A549 (cell line): ENCODE measurements around the gene AFAP1. TPM values are rescaled to one million over a fixed set of nuclear protein-coding genes. Genes with fewer than 3 reads are reported as not detected.

Source experiments
- ATAC-seq, 2 experiments: fragments of 200-7000 bp in 1 of 2; fragments of >200 bp in 1 of 2; cut with Nextera tagmentation in 1 of 2; cut with Tn5 transposase in 1 of 2; 3 replicates each; pipeline versions ENCODE4 v1.8.0 to v1.9.1; 2018 to 2020; ENCODE audit warnings: mild to moderate bottlenecking in 1 of 2, moderate library complexity in 1 of 2
- CTCF ChIA-PET: fragments of 300-600 bp; sonication (Branson Sonifier 250); formaldehyde crosslinking; extraction: SDS; loops from one replicate; lab custom pipeline; 2021; ENCODE audit warnings: antibody characterized with exemption, inconsistent platforms; lab: Yijun Ruan, JAX
- POLR2A ChIA-PET: fragments of 350-600 bp; formaldehyde crosslinking; extraction: SDS; loops from one replicate; lab custom pipeline; 2021; ENCODE audit warnings: antibody characterized with exemption, inconsistent platforms; lab: Yijun Ruan, JAX
- DNase-seq, 2 experiments: peaks; one replicate each; pipeline versions ENCODE4 v3.0.0 to v3.0.0-alpha.2; 2011 to 2016; ENCODE audit warnings: low read depth in 1 of 2, low spot score in 1 of 2
- FAIRE-seq: peaks from 2 replicates; lab custom pipeline; 2011; peaks lifted over from hg19 to GRCh38; lab: Jason Lieb, UNC
- H3K27ac ChIP-seq, 2 experiments: fragments of >200 bp; sonication (Bioruptor Twin); formaldehyde crosslinking; 3 replicates each; pipeline ENCODE4 v1.5.1; 2016 to 2017
- H3K4me1 ChIP-seq: fragments of >200 bp; sonication (Bioruptor Twin); formaldehyde crosslinking; 3 replicates; pipeline ENCODE4 v1.6.1; 2016
- H3K4me2 ChIP-seq: fragments of >200 bp; sonication (Bioruptor Twin); formaldehyde crosslinking; 3 replicates; pipeline ENCODE4 v1.6.1; 2016
- H3K4me3 ChIP-seq: fragments of >200 bp; sonication (Bioruptor Twin); formaldehyde crosslinking; 3 replicates; pipeline ENCODE4 v1.5.1; 2016
- H3K9me3 ChIP-seq: fragments of >200 bp; sonication (Bioruptor Twin); formaldehyde crosslinking; 3 replicates; pipeline ENCODE4 v1.6.1; 2016
- ATOH8 ChIP-seq: fragments of 250-450 bp; sonication (Bioruptor Pico); IDR thresholded peaks from 2 replicates; pipeline ENCODE4 v1.5.0; 2020; ENCODE audit warnings: low read depth, mild to moderate bottlenecking, moderate library complexity
- BHLHE40 ChIP-seq: IDR thresholded peaks from 2 replicates; pipeline ENCODE4 v1.6.1; 2012; ENCODE audit warnings: low read depth, low read length, inconsistent platforms
- CBX2 ChIP-seq: fragments of 200-600 bp; sonication (generic); IDR thresholded peaks from 2 replicates; pipeline ENCODE4 v1.6.1; 2016; ENCODE audit warnings: low read depth, mild to moderate bottlenecking, borderline replicate concordance
- CBX8 ChIP-seq: fragments of 200-600 bp; sonication (generic); IDR thresholded peaks from 2 replicates; pipeline ENCODE4 v1.6.1; 2016
- CHD4 ChIP-seq: fragments of 200-600 bp; sonication (generic); IDR thresholded peaks from 2 replicates; pipeline ENCODE4 v1.6.1; 2016; ENCODE audit warnings: antibody characterized with exemption, mild to moderate bottlenecking, borderline replicate concordance
- CTCF ChIP-seq: fragments of >200 bp; sonication (Bioruptor Twin); formaldehyde crosslinking; IDR thresholded peaks from 3 replicates; pipeline ENCODE4 v1.5.1; 2016
- E2F6 ChIP-seq: IDR thresholded peaks from 2 replicates; pipeline ENCODE4 v1.6.1; 2012; ENCODE audit warnings: low read depth, borderline replicate concordance
- FOSB ChIP-seq: fragments of 250-450 bp; sonication (Bioruptor Pico); IDR thresholded peaks from 2 replicates; pipeline ENCODE4 v1.5.0; 2020; ENCODE audit warnings: mild to moderate bottlenecking, moderate library complexity
- FOXS1 ChIP-seq: fragments of 250-450 bp; sonication (Bioruptor Pico); IDR thresholded peaks from 2 replicates; pipeline ENCODE4 v1.5.0; 2020; ENCODE audit warnings: mild to moderate bottlenecking, moderate library complexity
- GATA3 ChIP-seq: IDR thresholded peaks from 2 replicates; pipeline ENCODE4 v1.6.1; 2012; ENCODE audit warnings: borderline replicate concordance
- HOXB13 ChIP-seq: fragments of 250-450 bp; sonication (Bioruptor Pico); IDR thresholded peaks from 2 replicates; pipeline ENCODE4 v1.5.0; 2020; ENCODE audit warnings: low read depth, mild to moderate bottlenecking, moderate library complexity
- HOXB5 ChIP-seq: fragments of 250-450 bp; sonication (Bioruptor Pico); IDR thresholded peaks from 2 replicates; pipeline ENCODE4 v1.5.0; 2020; ENCODE audit warnings: mild to moderate bottlenecking, moderate library complexity
- JUN ChIP-seq, 2 experiments: fragments of >200 bp; sonication (Bioruptor Twin); formaldehyde crosslinking; IDR thresholded peaks; 2 replicates in 1 of 2; 3 replicates in 1 of 2; pipeline ENCODE4 v1.6.1; 2016 to 2017
- KDM1A ChIP-seq: fragments of 200-600 bp; sonication (generic); IDR thresholded peaks from 2 replicates; pipeline ENCODE4 v1.6.1; 2016; ENCODE audit warnings: low read depth, mild to moderate bottlenecking
- KDM5A ChIP-seq: fragments of 200-600 bp; sonication (generic); IDR thresholded peaks from 2 replicates; pipeline ENCODE4 v1.6.1; 2016; ENCODE audit warnings: antibody characterized with exemption, mild to moderate bottlenecking
- MAX ChIP-seq: IDR thresholded peaks from 2 replicates; pipeline ENCODE4 v1.6.1; 2012
- MAZ ChIP-seq: fragments of 150-350 bp; IDR thresholded peaks from 2 replicates; pipeline ENCODE4 v1.6.1; 2014; ENCODE audit warnings: antibody characterized with exemption, low read depth, low read length, borderline replicate concordance
- MYC ChIP-seq: IDR thresholded peaks from 2 replicates; pipeline ENCODE4 v1.6.1; 2012; ENCODE audit warnings: mild to moderate bottlenecking, inconsistent platforms, low read length, improper control_type of control experiment, borderline replicate concordance
- PBX3 ChIP-seq: IDR thresholded peaks from 2 replicates; pipeline ENCODE4 v1.6.1; 2012
- POLR2A ChIP-seq: IDR thresholded peaks from 2 replicates; pipeline ENCODE4 v1.6.1; 2012; ENCODE audit warnings: mild to moderate bottlenecking, low read length
- POLR2AphosphoS2 ChIP-seq: conservative IDR thresholded peaks from 2 replicates; pipeline ENCODE4 v1.6.1; 2012; ENCODE audit warnings: low read length, improper control_type of control experiment, inconsistent platforms
- RAD21 ChIP-seq, 2 experiments: fragments of >200 bp in 1 of 2; sonication (Bioruptor Twin) in 1 of 2; formaldehyde crosslinking in 1 of 2; IDR thresholded peaks in 1 of 2; conservative IDR thresholded peaks in 1 of 2; 2 replicates in 1 of 2; 3 replicates in 1 of 2; pipeline ENCODE4 v1.6.1; 2012 to 2018; ENCODE audit warnings: inconsistent platforms in 1 of 2
- RARB ChIP-seq: fragments of 250-450 bp; sonication (Bioruptor Pico); IDR thresholded peaks from 2 replicates; pipeline ENCODE4 v1.8.0; 2021; ENCODE audit warnings: mild to moderate bottlenecking, moderate library complexity
- RCOR1 ChIP-seq: fragments of 150-350 bp; IDR thresholded peaks from 2 replicates; pipeline ENCODE4 v1.6.1; 2014; ENCODE audit warnings: antibody characterized with exemption, low read length, low read depth
- TFCP2L1 ChIP-seq: fragments of 250-450 bp; sonication (Bioruptor Pico); IDR thresholded peaks from 2 replicates; pipeline ENCODE4 v1.5.0; 2021; ENCODE audit warnings: mild to moderate bottlenecking
- USF2 ChIP-seq: fragments of 450-650 bp; IDR thresholded peaks from 2 replicates; pipeline ENCODE4 v1.6.1; 2014; ENCODE audit warnings: antibody characterized with exemption
- ZFP36 ChIP-seq: fragments of 450-650 bp; IDR thresholded peaks from 2 replicates; pipeline ENCODE4 v1.6.1; 2014; ENCODE audit warnings: borderline replicate concordance; ENCODE audit not compliant: partially characterized antibody
- ZNF302 ChIP-seq: fragments of 250-450 bp; sonication (Bioruptor Pico); IDR thresholded peaks from 2 replicates; pipeline ENCODE4 v1.9.0; 2021; ENCODE audit warnings: inconsistent platforms, mild to moderate bottlenecking, moderate library complexity
- whole genome bisulfite sequencing: methylation state at CpG from one replicate; pipeline ENCODE4 v1.1.6; 2017; ENCODE audit errors: missing lambda C conversion rate; 5-methylcytosine and 5-hydroxymethylcytosine counted together
- polyA plus RNA-seq, 4 experiments: library from polyadenylated mRNA; depleted of rRNA in 3 of 4; stranded (reverse); fragments of >200 nt; fragmentation: RNase III in 1 of 4; extraction: RNeasy Plus Mini Kit Qiagen cat#74134 plus additional on column Dnase treatment in 1 of 4; gene quantifications; 2 replicates in 3 of 4; 3 replicates in 1 of 4; pipeline ENCODE4 v1.2.3, GENCODE V29; 2011 to 2017

AFAP1 gene
- polyA plus RNA-seq, 2 of the 4 experiments (the other 2 are of a cell fraction): 25.4 to 29.6 TPM

- 81% methylated on average over 14 of the region's 16 CpGs for WGBS
- ChIA-PET CTCF (interaction anchor here (0.6 to 1.6 kb wide), 7 partner anchors 25 to 143 kb away, joined by 3 to 5 read pairs (median 3); partner anchors contain the start of gene AFAP1), POLR2A (interaction anchor here (1.6 kb wide), 1 partner anchor 65 kb away, joined by 3 read pairs; no protein-coding TSS in a partner anchor)
- FAIRE-seq: no peak
- no peak for DNase-seq
- H3K9me3 ChIP-seq: no peaks in the 10 kb centered on the region
- TF ChIP-seq MAX: no peak
- TF ChIP-seq CTCF: no peak
- no peak for TF ChIP-seq CBX2
- TF ChIP-seq BHLHE40: no peak
- TF ChIP-seq TFCP2L1 (CRISPR knock-in tag): no peak
- no peak for TF ChIP-seq POLR2A
- no peak for TF ChIP-seq JUN (IDR thresholded peaks at IDR 0.05)
- TF ChIP-seq GATA3: no peak
- TF ChIP-seq RAD21 (conservative IDR thresholded peaks at IDR 0.05 in 1 of 2, IDR thresholded peaks at IDR 0.05 in 1 of 2): no peak
- no peak for TF ChIP-seq HOXB5
- no peak for TF ChIP-seq ZNF302 (CRISPR knock-in tag)
- TF ChIP-seq RARB: no peak
- no peak for TF ChIP-seq KDM1A
- ATAC-seq: no peak; a peak in 1 of 6 replicates
- H3K27ac ChIP-seq: peak overlapping the region; percentile 80 to 87
- peaks cover 96% of the 10 kb centered on the region for H3K4me1 ChIP-seq
- H3K4me2 ChIP-seq: peak overlapping the region; percentile 65
- H3K4me3 ChIP-seq: peak overlapping the region; percentile 34
Observed at GRCh38 chr4:7871356-7871755, 68.3 kb downstream of the AFAP1 start.

- no peak for DNase-seq
- WGBS: 90% methylated on average over 4 of the region's 4 CpGs
- FAIRE-seq: no peak
- no peak for ATAC-seq
- Histone ChIP-seq H3K27ac (peak overlapping the region; percentile 80 to 90), H3K4me2 (peak overlapping the region; percentile 65), H3K9me3 (no peaks in the 10 kb centered on the region), H3K4me3 (0 out of 3 replicates have a peak overlapping the region, but pooled peaks have one; percentile 13), H3K4me1 (peaks cover 87% of the 10 kb centered on the region)
- TF ChIP-seq FOSB (CRISPR knock-in tag): no peak
- POLR2A ChIA-PET: no interaction called here
- CTCF ChIA-PET: interaction anchor here (0.6 to 1.5 kb wide), 2 partner anchors 25 to 107 kb away, joined by 3 to 6 read pairs; no protein-coding TSS in a partner anchor
Observed at GRCh38 chr4:7868892-7869471, 70.7 kb downstream of the AFAP1 start.

- H3K4me1 ChIP-seq: peaks cover 81% of the 10 kb centered on the region
- CTCF ChIA-PET: interaction anchor here (0.6 to 1.5 kb wide), 2 partner anchors 24 to 106 kb away, joined by 3 to 6 read pairs; no protein-coding TSS in a partner anchor
- H3K9me3 ChIP-seq: no peaks in the 10 kb centered on the region
- peak overlapping the region; percentile 80 to 90 for H3K27ac ChIP-seq
- H3K4me3 ChIP-seq: 0 out of 3 replicates have a peak overlapping the region, but pooled peaks have one; percentile 4
- no peak for FAIRE-seq
- TF ChIP-seq CHD4 (no peak), KDM1A (no peak), ATOH8 (CRISPR knock-in tag) (no peak), RCOR1 (no peak), E2F6 (no peak), HOXB13 (no peak), MYC (no peak), POLR2AphosphoS2 (no peak), PBX3 (no peak), HOXB5 (no peak), USF2 (no peak), KDM5A (no peak), CBX8 (no peak), ZFP36 (no peak), MAZ (no peak), FOXS1 (no peak)
- no peak for ATAC-seq
- DNase-seq: no peak
- WGBS: 88% methylated on average over 4 of the region's 6 CpGs
- H3K4me2 ChIP-seq: peak overlapping the region; percentile 65
- POLR2A ChIA-PET: no interaction called here
Observed at GRCh38 chr4:7868436-7868775, 71.3 kb downstream of the AFAP1 start.
